GM12892 (cell line): Measurements from ENCODE around the gene TNFRSF4.

Source experiments
- POLR2A ChIP-seq: IDR thresholded peaks from 2 replicates; pipeline ENCODE4 v1.6.1; 2011; ENCODE audit warnings: low read depth, low read length, control low read depth
- POLR2AphosphoS5 ChIP-seq: IDR thresholded peaks from 2 replicates; pipeline ENCODE4 v1.6.1; 2011; ENCODE audit warnings: low read depth, low read length, control low read depth
- TAF1 ChIP-seq: IDR thresholded peaks from 2 replicates; pipeline ENCODE4 v1.6.1; 2011; ENCODE audit warnings: low read depth, mild to moderate bottlenecking, control low read depth, low read length, borderline replicate concordance

DNA sequence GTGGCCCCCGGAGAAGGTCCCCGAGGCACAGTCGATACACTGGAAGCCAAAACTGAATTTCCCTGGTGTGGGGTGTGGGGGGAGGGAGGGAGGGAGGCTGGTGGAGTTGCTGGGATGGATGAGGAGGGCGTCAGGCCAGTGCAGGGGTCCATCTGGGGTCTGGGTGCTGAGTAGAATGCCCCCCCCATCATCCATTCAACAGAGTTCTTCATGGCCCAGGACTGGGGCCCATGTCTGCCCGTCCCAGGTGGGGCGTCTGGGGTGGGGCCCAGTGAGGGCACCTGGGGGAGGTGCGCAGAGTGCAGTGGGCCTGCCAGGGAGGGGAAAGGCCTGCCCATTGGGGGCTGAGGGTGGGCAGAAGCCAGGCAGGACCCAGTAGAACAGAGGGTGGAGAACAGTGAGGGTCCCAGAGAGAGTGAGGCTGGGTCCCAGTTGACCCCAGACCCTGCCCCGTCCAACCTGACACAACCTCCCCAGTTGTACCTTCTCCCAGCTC is 9.5 kb downstream of the TNFRSF4 start:
- TF ChIP-seq POLR2A (no peak), TAF1 (no peak), POLR2AphosphoS5 (no peak)
